Measurements from ENCODE around the gene GPR18. TPM values are rescaled to one million over a fixed set of nuclear protein-coding genes. Genes with fewer than 3 reads are reported as not detected.

The GPR18 gene
- total RNA-seq, 2 donors from 2014 or later, result 8.7 to 10.1 TPM

GRCh38 chr13:99208845-99209527 lies 49.2 kb downstream of the GPR18 start:
- Mint-ChIP-seq H3K4me3 (peak overlapping the region; percentile 5), H3K36me3 (ENCODE audit: low read depth) (peaks cover 73% of the 10 kb centered on the region), H3K27ac (no peak overlapping the region), H3K9me3 (no peaks in the 10 kb centered on the region), H3K27me3 (no peaks in the 10 kb centered on the region), H3K4me1 (peaks cover 65% of the 10 kb centered on the region)
- no peak for ATAC-seq (replicated peaks)

GRCh38 chr13:99208185-99208584 lies 50.0 kb downstream of the GPR18 start:
- Mint-ChIP-seq H3K4me1 (peaks cover 71% of the 10 kb centered on the region), H3K27ac (no peak overlapping the region), H3K9me3 (no peaks in the 10 kb centered on the region), H3K4me3 (peak overlapping the region; percentile 5), H3K36me3 (ENCODE audit: low read depth) (peaks cover 75% of the 10 kb centered on the region), H3K27me3 (no peaks in the 10 kb centered on the region)
- ATAC-seq (replicated peaks), result no peak

- Mint-ChIP-seq H3K27ac (no peak overlapping the region), H3K27me3 (no peaks in the 10 kb centered on the region), H3K4me3 (peak overlapping the region; percentile 94), H3K36me3 (ENCODE audit: low read depth) (peaks cover 77% of the 10 kb centered on the region), H3K4me1 (peaks cover 70% of the 10 kb centered on the region), H3K9me3 (no peaks in the 10 kb centered on the region)
- ATAC-seq (replicated peaks), result no peak
These were observed 50.7 kb downstream of the GPR18 start for GRCh38 chr13:99207511-99207910.

GRCh38 chr13:99206873-99207272 lies 51.3 kb downstream of the GPR18 start:
- no peak for ATAC-seq (replicated peaks)
- H3K27ac Mint-ChIP-seq, result peak overlapping the region; percentile 1
- peaks cover 71% of the 10 kb centered on the region for H3K4me1 Mint-ChIP-seq
- H3K36me3 Mint-ChIP-seq (ENCODE audit: low read depth), result peaks cover 80% of the 10 kb centered on the region
- H3K27me3 Mint-ChIP-seq, result no peaks in the 10 kb centered on the region
- no peaks in the 10 kb centered on the region for H3K9me3 Mint-ChIP-seq
- peak overlapping the region; percentile 94 for H3K4me3 Mint-ChIP-seq

- H3K27ac Mint-ChIP-seq, result peak overlapping the region; percentile 90
- no peaks in the 10 kb centered on the region for H3K9me3 Mint-ChIP-seq
- H3K4me3 Mint-ChIP-seq, result peak overlapping the region; percentile 94
- H3K36me3 Mint-ChIP-seq (ENCODE audit: low read depth), result peaks cover 82% of the 10 kb centered on the region
- no peak for ATAC-seq (replicated peaks)
- no peaks in the 10 kb centered on the region for H3K27me3 Mint-ChIP-seq
- peaks cover 64% of the 10 kb centered on the region for H3K4me1 Mint-ChIP-seq
These were observed 52.0 kb downstream of the GPR18 start for GRCh38 chr13:99206226-99206625.

- no peaks in the 10 kb centered on the region for H3K9me3 Mint-ChIP-seq
- H3K27me3 Mint-ChIP-seq, result no peaks in the 10 kb centered on the region
- peaks cover 59% of the 10 kb centered on the region for H3K4me1 Mint-ChIP-seq
- peaks cover 79% of the 10 kb centered on the region for H3K36me3 Mint-ChIP-seq (ENCODE audit: low read depth)
- no peak for ATAC-seq (replicated peaks)
- H3K27ac Mint-ChIP-seq, result peak overlapping the region; percentile 90
- H3K4me3 Mint-ChIP-seq, result peak overlapping the region; percentile 94
These were observed 52.5 kb downstream of the GPR18 start for GRCh38 chr13:99205621-99206220.

Other genes starting within 250 kb of the GPR18 start
- gene UBAC2, start 57.5 kb downstream of the GPR18 start, total RNA-seq, result 10 to 100 TPM; 39.0 to 46.1 TPM
- gene GPR183, start 49.0 kb upstream of the GPR18 start, total RNA-seq, result 10 to 100 TPM; 92.4 to 95.1 TPM
- gene TM9SF2, start 243.1 kb upstream of the GPR18 start, total RNA-seq, result 10 to 100 TPM; 50.6 to 97.3 TPM